ENCODE results near the gene FCN1. TPM values are rescaled to one million over a fixed set of nuclear protein-coding genes. Genes with fewer than 3 reads are reported as not detected.

The FCN1 gene
- total and polyA plus RNA-seq, 10 of the 15 experiments (the other 5 are each of a cell fraction or from before 2014, with no cell fraction given): 0.08 TPM; not detected in 9

DNA sequence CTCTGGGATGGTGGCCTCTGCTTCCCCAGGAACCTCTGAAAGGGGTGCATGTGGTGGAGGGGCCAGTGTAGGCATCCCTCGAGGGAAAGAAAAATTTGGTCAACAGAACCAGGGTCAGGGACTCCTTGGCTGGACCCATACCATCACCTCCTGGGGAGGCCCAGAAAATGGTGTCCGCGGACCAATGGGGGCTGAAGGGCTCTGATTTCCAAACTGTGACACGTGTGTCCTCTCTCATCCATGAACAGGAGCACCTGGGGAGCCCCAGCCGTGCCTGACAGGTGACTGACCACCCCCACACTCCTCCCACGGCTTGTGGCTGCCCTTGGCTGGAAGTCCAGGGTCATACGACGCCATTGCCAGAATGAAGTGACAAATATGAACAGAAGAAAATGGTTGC lies 33.2 kb downstream of the FCN1 start:
- TF ChIP-seq NFYB (IDR thresholded peaks at IDR 0.05; ENCODE audit: insufficient read depth, low read depth, low read length): no peak
- no peak for TF ChIP-seq MYC (IDR thresholded peaks at IDR 0.05; ENCODE audit: insufficient read depth, insufficient read length, insufficient replicate concordance, low read length, severe bottlenecking)
- 24% methylated on average over 8 of the region's 8 CpGs for WGBS (ENCODE audit: insufficient coverage, insufficient replicate concordance, low lambda C conversion rate, missing lambda C conversion rate)

DNA sequence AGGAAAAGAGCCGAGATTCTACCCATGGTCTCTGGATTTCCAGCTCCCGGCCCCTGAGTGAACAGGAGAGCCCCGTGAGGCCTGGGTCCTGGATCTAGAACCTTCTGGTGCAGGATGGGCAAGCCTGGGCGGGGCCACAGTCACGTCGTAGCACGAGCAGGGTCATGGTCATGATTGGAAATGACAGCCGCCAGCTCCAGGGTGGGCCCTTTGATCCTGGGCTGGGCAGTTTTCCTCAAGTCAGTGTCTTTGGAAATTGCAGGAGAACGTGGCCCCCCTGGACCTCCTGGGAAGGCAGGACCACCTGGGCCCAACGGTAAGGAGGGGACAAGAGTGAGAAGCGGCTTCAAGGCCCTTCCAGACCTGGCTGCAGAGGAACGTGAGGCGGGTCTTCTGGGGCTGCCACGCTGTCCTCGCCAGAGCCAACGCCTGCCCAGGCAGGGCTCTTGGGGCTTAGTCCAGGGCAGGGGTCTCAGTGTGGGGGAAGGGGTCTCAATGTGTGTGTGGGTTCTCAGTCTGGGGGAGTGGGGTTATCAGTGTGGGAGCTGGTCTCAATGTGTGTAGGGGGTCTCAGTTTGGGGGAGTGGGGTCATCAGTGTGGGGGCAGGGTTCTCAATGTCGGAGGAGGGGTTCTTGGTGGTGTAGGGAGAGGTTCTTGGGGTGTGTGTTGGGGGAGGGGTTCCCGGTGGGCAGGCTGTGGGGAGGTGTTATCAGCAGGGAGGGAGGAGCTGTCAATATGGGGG lies 34.5 kb downstream of the FCN1 start:
- H3K27me3 ChIP-seq (replicated peaks in 1 of 2; ENCODE audit: control insufficient read depth in 2 of 2, insufficient read depth in 2 of 2, low read length in 1 of 2): no peaks in the 10 kb centered on the region; a peak in 2 of 4 replicates
- ATAC-seq: no peak
- FAIRE-seq: no peak
- H3K9ac ChIP-seq (ENCODE audit: control insufficient read depth, insufficient read depth, low read length): no peak overlapping the region
- H3K79me2 ChIP-seq (ENCODE audit: control insufficient read depth, insufficient read depth, low read length): no peaks in the 10 kb centered on the region
- H4K20me1 ChIP-seq (ENCODE audit: control insufficient read depth, insufficient read depth): no peaks in the 10 kb centered on the region
- H3K27ac ChIP-seq (ENCODE audit: control insufficient read depth, insufficient read depth): no peak overlapping the region
- no peak for DNase-seq (ENCODE audit: low read depth, low spot score)
- 41% methylated on average over 15 of the region's 18 CpGs for WGBS (ENCODE audit: insufficient coverage, insufficient replicate concordance, low lambda C conversion rate, missing lambda C conversion rate)
- H3K4me2 ChIP-seq (ENCODE audit: control insufficient read depth, insufficient read depth): no peak overlapping the region
- in situ Hi-C loops (cut with MboI) (no loop called here), intact Hi-C loops (cut with micrococcal nuclease; ENCODE audit: unreplicated experiment) (no loop called here)
- no TSS peak for BruUV-seq (replicated peaks)
- no peak overlapping the region for H3K4me3 ChIP-seq
- POLR2A ChIA-PET: no interaction called here
- no peaks in the 10 kb centered on the region for H3K4me1 ChIP-seq (ENCODE audit: control insufficient read depth, insufficient read depth, low read length)
- H3K9me3 ChIP-seq (replicated peaks; ENCODE audit: control insufficient read depth, insufficient read depth, low read length): no peaks in the 10 kb centered on the region
- CTCF ChIA-PET: no interaction called here
- RAD21 ChIA-PET (ENCODE audit: unreplicated experiment): no interaction called here
- H3K36me3 ChIP-seq (ENCODE audit: control insufficient read depth in 2 of 2, insufficient read depth in 2 of 2, low read length in 1 of 2): no peaks in the 10 kb centered on the region
- no peak overlapping the region for H2AFZ ChIP-seq (ENCODE audit: control insufficient read depth, low read depth, low read length)
- SMC1A ChIA-PET (ENCODE audit: uncharacterized antibody, unreplicated experiment): interaction anchor here (0.9 kb wide), 1 partner anchor 24 kb away, joined by 3 read pairs; no protein-coding TSS in a partner anchor
- no peak for TF ChIP-seq ZNF384 (IDR thresholded peaks at IDR 0.05; ENCODE audit: borderline replicate concordance, low read depth, low read length)
- TF ChIP-seq NR2F1 (conservative IDR thresholded peaks at IDR 0.05): no peak
- TF ChIP-seq, protein P1, sequence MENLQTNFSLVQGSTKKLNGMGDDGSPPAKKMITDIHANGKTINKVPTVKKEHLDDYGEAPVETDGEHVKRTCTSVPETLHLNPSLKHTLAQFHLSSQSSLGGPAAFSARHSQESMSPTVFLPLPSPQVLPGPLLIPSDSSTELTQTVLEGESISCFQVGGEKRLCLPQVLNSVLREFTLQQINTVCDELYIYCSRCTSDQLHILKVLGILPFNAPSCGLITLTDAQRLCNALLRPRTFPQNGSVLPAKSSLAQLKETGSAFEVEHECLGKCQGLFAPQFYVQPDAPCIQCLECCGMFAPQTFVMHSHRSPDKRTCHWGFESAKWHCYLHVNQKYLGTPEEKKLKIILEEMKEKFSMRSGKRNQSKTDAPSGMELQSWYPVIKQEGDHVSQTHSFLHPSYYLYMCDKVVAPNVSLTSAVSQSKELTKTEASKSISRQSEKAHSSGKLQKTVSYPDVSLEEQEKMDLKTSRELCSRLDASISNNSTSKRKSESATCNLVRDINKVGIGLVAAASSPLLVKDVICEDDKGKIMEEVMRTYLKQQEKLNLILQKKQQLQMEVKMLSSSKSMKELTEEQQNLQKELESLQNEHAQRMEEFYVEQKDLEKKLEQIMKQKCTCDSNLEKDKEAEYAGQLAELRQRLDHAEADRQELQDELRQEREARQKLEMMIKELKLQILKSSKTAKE (IDR thresholded peaks at IDR 0.05; ENCODE audit: low read depth, poor library complexity, severe bottlenecking): no peak
- no peak for TF ChIP-seq EZH2 (IDR thresholded peaks at IDR 0.05; ENCODE audit: borderline replicate concordance, control insufficient read depth, low read depth, low read length)
- TF ChIP-seq, protein P2, sequence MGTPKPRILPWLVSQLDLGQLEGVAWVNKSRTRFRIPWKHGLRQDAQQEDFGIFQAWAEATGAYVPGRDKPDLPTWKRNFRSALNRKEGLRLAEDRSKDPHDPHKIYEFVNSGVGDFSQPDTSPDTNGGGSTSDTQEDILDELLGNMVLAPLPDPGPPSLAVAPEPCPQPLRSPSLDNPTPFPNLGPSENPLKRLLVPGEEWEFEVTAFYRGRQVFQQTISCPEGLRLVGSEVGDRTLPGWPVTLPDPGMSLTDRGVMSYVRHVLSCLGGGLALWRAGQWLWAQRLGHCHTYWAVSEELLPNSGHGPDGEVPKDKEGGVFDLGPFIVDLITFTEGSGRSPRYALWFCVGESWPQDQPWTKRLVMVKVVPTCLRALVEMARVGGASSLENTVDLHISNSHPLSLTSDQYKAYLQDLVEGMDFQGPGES (IDR thresholded peaks at IDR 0.05): no peak
- TF ChIP-seq ZNF24 (IDR thresholded peaks at IDR 0.05): no peak
- no peak for TF ChIP-seq YBX1 (IDR thresholded peaks at IDR 0.05)
- no peak for TF ChIP-seq EED (IDR thresholded peaks at IDR 0.05; ENCODE audit: low read depth)
- no peak for TF ChIP-seq NRF1 (conservative IDR thresholded peaks at IDR 0.05; ENCODE audit: low read depth, low read length)
- TF ChIP-seq FOS (IDR thresholded peaks at IDR 0.05; ENCODE audit: borderline replicate concordance, extremely low read depth, insufficient read length): no peak
- no peak for TF ChIP-seq CREB1 (IDR thresholded peaks at IDR 0.05; ENCODE audit: low read depth)
- no peak for TF ChIP-seq ZNF207 (IDR thresholded peaks at IDR 0.05; ENCODE audit: borderline replicate concordance)
- no peak for TF ChIP-seq IKZF1 (conservative IDR thresholded peaks at IDR 0.05)

More for the DNA sequence above, 33.2 kb downstream of the FCN1 start:
- Histone ChIP-seq H3K4me2 (ENCODE audit: control insufficient read depth, insufficient read depth) (no peak overlapping the region), H4K20me1 (ENCODE audit: control insufficient read depth, insufficient read depth) (no peaks in the 10 kb centered on the region), H3K27ac (ENCODE audit: control insufficient read depth, insufficient read depth) (no peak overlapping the region), H3K4me3 (no peak overlapping the region), H3K9ac (ENCODE audit: control insufficient read depth, insufficient read depth, low read length) (no peak overlapping the region), H3K4me1 (ENCODE audit: control insufficient read depth, insufficient read depth, low read length) (no peaks in the 10 kb centered on the region), H3K79me2 (ENCODE audit: control insufficient read depth, insufficient read depth, low read length) (no peaks in the 10 kb centered on the region), H2AFZ (ENCODE audit: control insufficient read depth, low read depth, low read length) (no peak overlapping the region), H3K9me3 (replicated peaks; ENCODE audit: control insufficient read depth, insufficient read depth, low read length) (no peaks in the 10 kb centered on the region), H3K36me3 (ENCODE audit: control insufficient read depth in 2 of 2, insufficient read depth in 2 of 2, low read length in 1 of 2) (no peaks in the 10 kb centered on the region), H3K27me3 (replicated peaks in 1 of 2; ENCODE audit: control insufficient read depth in 2 of 2, insufficient read depth in 2 of 2, low read length in 1 of 2) (no peaks in the 10 kb centered on the region; a peak in 2 of 4 replicates)
- no peak for ATAC-seq
- FAIRE-seq: no peak
- DNase-seq (ENCODE audit: low read depth, low spot score): no peak
- no TSS peak for BruUV-seq (replicated peaks)
- ChIA-PET SMC1A (ENCODE audit: uncharacterized antibody, unreplicated experiment) (no interaction called here), RAD21 (ENCODE audit: unreplicated experiment) (no interaction called here), POLR2A (no interaction called here), CTCF (no interaction called here)
- intact Hi-C loops (cut with micrococcal nuclease; ENCODE audit: unreplicated experiment): no loop called here
- in situ Hi-C loops (cut with MboI): no loop called here

All from GM12878 (cell line).